CD4-positive, alpha-beta T cell treated with Interferon gamma for 1 hour (primary cell): ENCODE measurements around the gene TMA7.
A peak's percentile ranks its signal among the peaks of the same experiment; 100 is the strongest.

Experiments used
- DNase-seq: peaks from one replicate; pipeline ENCODE4 v3.0.0-alpha.2; 2020

The TMA7 gene

GRCh38 chr3:48423883-48424695 lies 16.0 kb upstream of the TMA7 start:
- DNase-seq = no peak

GRCh38 chr3:48425281-48425812 lies 14.7 kb upstream of the TMA7 start:
- DNase-seq = no peak

GRCh38 chr3:48426401-48426909 lies 13.6 kb upstream of the TMA7 start:
- DNase-seq = no peak

- no peak for DNase-seq
Observed at GRCh38 chr3:48426944-48427629, 13.0 kb upstream of the TMA7 start.

- DNase-seq = no peak
Observed at GRCh38 chr3:48427630-48427962, 12.5 kb upstream of the TMA7 start.

- DNase-seq = no peak
Observed at GRCh38 chr3:48428088-48428571, 11.9 kb upstream of the TMA7 start.

GRCh38 chr3:48428572-48429316 lies 11.3 kb upstream of the TMA7 start:
- DNase-seq = no peak

GRCh38 chr3:48429317-48429959 lies 10.6 kb upstream of the TMA7 start:
- DNase-seq = peak; percentile 62

- DNase-seq = no peak
Observed at GRCh38 chr3:48429960-48430707, 9.9 kb upstream of the TMA7 start, which contains the start of gene PLXNB1. TSS of gene PLXNB1 (minus strand) at chr3:48430086. CDS start at chr3:48424611, 5,475 bp downstream.

GRCh38 chr3:48430708-48431101 lies 9.4 kb upstream of the TMA7 start:
- DNase-seq = no peak

GRCh38 chr3:48431224-48432029 lies 8.6 kb upstream of the TMA7 start:
- no peak for DNase-seq

GRCh38 chr3:48432411-48433371 lies 7.4 kb upstream of the TMA7 start:
- no peak for DNase-seq

- DNase-seq = no peak
Observed at GRCh38 chr3:48433472-48434118, 6.5 kb upstream of the TMA7 start.

GRCh38 chr3:48434591-48435222 lies 5.3 kb upstream of the TMA7 start:
- no peak for DNase-seq

- DNase-seq = no peak
Observed at GRCh38 chr3:48435223-48435595, 4.8 kb upstream of the TMA7 start.

- DNase-seq = peak; percentile 83
Observed at GRCh38 chr3:48435774-48436476, 4.1 kb upstream of the TMA7 start.

GRCh38 chr3:48436477-48436787 lies 3.6 kb upstream of the TMA7 start:
- DNase-seq = no peak

- DNase-seq = no peak
Observed at GRCh38 chr3:48436855-48437254, 3.2 kb upstream of the TMA7 start.
